Measurements from ENCODE around the gene ASB6. TPM values are rescaled to one million over a fixed set of nuclear protein-coding genes. Genes with fewer than 3 reads are reported as not detected.

ASB6 gene
- total RNA-seq, 1 donor from 2014 or later = 22.4 TPM

DNA sequence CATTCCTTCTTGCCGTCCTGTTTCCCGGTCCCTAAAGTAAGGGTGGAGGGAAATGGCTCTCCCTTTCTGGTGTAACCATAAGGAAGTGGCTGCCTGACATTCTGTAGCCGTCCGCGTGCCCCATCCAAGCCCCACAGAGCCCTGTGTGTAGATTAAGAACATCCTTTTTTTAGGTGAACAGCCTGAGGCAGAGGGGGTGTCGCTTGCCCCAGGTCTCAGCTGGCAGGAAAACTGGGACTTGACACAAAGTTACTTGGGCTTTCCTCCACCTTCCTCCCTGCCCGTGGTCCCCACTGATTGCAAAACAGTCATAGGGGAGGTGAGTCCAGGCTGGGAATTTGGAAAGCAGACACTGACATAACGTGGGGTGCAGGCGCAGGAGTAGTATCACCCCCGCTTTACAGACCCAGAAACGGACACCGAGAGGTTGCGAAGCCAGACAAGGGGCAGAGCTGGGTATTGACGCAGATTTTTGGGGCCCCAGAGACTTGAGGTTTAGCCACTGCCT is 43.8 kb downstream of the ASB6 start:
- peak overlapping the region; percentile 72 for H3K4me3 Mint-ChIP-seq
- no peaks in the 10 kb centered on the region for H3K27me3 Mint-ChIP-seq
- H3K9me3 Mint-ChIP-seq = no peaks in the 10 kb centered on the region
- peaks cover 44% of the 10 kb centered on the region for H3K4me1 Mint-ChIP-seq (ENCODE audit: unreplicated experiment)
- DNase-seq (ENCODE audit: extremely low spot score, unreplicated experiment) = no peak
- no peaks in the 10 kb centered on the region for H3K36me3 Mint-ChIP-seq
- H3K27ac Mint-ChIP-seq = peak overlapping the region; percentile 83
- TF ChIP-seq, protein P1, sequence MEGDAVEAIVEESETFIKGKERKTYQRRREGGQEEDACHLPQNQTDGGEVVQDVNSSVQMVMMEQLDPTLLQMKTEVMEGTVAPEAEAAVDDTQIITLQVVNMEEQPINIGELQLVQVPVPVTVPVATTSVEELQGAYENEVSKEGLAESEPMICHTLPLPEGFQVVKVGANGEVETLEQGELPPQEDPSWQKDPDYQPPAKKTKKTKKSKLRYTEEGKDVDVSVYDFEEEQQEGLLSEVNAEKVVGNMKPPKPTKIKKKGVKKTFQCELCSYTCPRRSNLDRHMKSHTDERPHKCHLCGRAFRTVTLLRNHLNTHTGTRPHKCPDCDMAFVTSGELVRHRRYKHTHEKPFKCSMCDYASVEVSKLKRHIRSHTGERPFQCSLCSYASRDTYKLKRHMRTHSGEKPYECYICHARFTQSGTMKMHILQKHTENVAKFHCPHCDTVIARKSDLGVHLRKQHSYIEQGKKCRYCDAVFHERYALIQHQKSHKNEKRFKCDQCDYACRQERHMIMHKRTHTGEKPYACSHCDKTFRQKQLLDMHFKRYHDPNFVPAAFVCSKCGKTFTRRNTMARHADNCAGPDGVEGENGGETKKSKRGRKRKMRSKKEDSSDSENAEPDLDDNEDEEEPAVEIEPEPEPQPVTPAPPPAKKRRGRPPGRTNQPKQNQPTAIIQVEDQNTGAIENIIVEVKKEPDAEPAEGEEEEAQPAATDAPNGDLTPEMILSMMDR (conservative IDR thresholded peaks at IDR 0.05) = no peak

DNA sequence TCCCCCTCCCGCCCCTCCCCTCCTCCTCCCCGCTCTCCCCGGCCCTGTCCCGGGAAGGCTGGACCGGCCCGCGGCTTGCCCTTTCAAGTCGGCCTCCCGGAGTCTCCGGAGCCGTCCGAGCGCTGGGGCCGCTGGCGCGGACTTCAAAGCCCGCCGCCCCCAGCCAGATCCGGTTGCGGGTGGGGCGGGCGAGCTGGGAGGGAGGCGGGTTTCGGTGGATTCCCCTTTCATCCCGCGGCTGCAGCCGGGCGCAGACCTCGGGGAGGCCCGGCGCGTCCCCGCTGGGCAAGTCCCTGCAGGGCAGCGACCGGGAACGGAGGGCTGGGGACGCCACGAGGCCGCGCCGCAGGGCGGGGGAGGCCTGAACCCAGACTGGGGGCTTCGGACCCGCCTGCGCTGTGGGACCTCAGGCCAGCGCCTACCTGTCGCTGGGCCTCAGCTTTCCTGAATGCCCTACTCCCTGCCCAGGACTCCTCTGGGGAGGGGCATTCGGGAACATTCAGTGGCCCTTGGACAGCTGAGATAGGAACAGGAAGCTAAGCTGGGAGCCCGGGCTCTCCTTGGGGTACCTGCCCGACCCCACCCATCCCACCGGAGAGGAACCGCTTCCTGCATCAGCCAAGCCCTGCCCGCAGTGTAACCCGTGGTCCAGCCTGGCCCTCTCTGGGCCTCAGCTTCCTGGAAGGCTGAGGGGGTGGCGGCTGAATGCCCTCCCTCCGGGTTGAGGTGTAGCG is 44.4 kb downstream of the ASB6 start:
- Mint-ChIP-seq H3K4me1 (ENCODE audit: unreplicated experiment) (peaks cover 49% of the 10 kb centered on the region), H3K27ac (peak overlapping the region; percentile 83), H3K9me3 (no peaks in the 10 kb centered on the region), H3K27me3 (no peaks in the 10 kb centered on the region), H3K36me3 (no peaks in the 10 kb centered on the region), H3K4me3 (peak overlapping the region; percentile 72)
- TF ChIP-seq, protein P1 (conservative IDR thresholded peaks at IDR 0.05) = no peak
- DNase-seq (ENCODE audit: extremely low spot score, unreplicated experiment) = peak; percentile 83

DNA sequence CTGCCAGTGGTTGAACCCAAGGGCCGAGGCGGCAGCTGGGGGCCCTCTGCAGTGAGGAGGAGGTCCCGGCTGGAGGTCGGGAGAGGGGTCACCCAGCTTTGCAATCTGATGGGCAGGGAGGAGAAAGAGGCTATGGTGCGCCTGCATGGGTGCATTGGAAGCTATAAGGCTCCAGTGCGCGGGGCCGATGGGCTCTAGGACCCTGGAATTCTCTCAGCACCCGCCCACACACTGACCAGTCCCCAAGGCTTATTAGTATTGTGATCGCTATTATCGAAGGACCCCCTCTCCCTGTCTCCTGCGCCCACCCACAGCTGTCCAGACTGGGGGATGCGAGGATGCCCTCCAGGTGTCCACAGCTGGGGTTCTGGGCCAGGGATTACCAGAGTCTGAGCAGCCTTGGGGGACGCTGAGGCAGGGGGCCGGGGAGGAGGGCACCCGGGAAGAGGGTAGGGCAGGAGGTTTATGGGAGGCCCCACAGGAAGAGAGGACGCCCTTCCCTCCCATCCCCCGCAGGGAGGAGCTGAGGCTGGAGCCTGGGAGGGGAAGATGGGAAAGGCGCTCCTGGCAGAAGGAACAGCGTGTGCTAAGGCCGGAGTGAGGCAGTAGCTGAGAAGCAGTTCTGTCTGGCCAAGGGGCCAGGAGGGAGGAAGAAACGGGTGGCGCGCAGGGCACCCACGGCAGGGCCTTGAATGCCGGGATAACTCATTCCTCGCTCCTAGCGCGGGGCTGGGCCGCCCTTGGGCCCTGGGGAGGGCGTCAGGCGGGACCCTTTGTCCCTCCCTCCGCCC is 45.2 kb downstream of the ASB6 start:
- TF ChIP-seq, protein P1 (conservative IDR thresholded peaks at IDR 0.05) = no peak
- peak overlapping the region; percentile 84 for H3K4me3 Mint-ChIP-seq
- no peak for DNase-seq (ENCODE audit: extremely low spot score, unreplicated experiment)
- no peaks in the 10 kb centered on the region for H3K9me3 Mint-ChIP-seq
- no peaks in the 10 kb centered on the region for H3K27me3 Mint-ChIP-seq
- peak overlapping the region; percentile 35 for H3K27ac Mint-ChIP-seq
- peaks cover 55% of the 10 kb centered on the region for H3K4me1 Mint-ChIP-seq (ENCODE audit: unreplicated experiment)
- no peaks in the 10 kb centered on the region for H3K36me3 Mint-ChIP-seq

DNA sequence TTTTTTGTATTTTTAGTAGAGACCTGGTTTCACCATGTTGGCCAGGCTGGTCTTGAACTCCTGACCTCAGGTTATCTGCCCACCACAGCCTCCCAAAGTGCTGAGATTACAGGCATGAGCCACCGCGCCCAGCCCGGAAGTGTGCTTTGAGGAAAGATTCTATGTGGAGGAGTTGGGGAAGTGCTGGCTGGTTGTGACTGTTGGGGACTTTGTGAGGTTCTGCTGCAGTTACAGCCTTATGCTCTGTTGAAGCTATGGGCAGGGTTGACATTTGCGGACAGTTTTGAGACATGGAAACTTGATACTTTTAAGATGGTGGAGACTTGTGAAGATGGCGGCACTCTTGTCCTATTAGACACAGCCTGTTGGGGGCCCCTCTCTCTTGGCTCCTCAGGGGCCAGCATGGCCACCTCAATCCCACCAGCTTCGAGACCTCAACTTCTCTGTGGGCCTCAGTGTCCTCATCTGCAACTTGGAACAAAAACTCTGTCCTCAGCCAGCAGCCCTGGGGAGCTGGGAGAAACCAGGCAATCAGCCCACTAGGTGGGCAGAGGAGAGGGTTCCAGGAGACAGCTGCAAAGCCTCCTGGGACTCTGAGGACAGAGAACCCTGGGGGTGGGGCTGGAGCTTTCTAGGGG is 45.9 kb downstream of the ASB6 start:
- H3K4me1 Mint-ChIP-seq (ENCODE audit: unreplicated experiment) = peaks cover 58% of the 10 kb centered on the region
- H3K9me3 Mint-ChIP-seq = no peaks in the 10 kb centered on the region
- peak overlapping the region; percentile 35 for H3K27ac Mint-ChIP-seq
- no peaks in the 10 kb centered on the region for H3K27me3 Mint-ChIP-seq
- H3K4me3 Mint-ChIP-seq = peak overlapping the region; percentile 84
- TF ChIP-seq, protein P1 (conservative IDR thresholded peaks at IDR 0.05) = peak; percentile 32
- DNase-seq (ENCODE audit: extremely low spot score, unreplicated experiment) = no peak
- no peaks in the 10 kb centered on the region for H3K36me3 Mint-ChIP-seq

DNA sequence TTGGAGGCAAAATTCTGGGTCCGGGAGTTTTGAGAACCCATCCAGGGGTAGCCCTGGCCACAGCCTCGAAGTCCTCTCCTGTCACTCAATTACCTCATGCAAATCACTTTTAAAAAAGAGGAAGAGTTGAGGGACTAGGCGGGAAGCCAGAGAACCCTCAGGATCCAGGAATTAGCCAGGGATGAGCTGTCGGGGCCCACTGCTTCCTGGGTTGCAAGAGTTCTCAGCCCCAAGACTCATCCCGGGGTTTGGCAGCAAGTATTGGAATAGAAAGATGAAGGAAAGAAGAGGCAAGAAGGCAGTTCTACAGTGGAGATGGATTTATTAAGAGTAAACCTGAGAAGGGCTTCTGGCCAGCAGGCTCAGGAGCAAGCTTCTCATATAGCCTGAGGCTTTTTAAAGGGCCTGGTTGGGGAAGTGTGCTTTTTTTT is 46.6 kb downstream of the ASB6 start:
- no peak for DNase-seq (ENCODE audit: extremely low spot score, unreplicated experiment)
- Mint-ChIP-seq H3K36me3 (no peaks in the 10 kb centered on the region), H3K27ac (peak overlapping the region; percentile 32), H3K4me1 (ENCODE audit: unreplicated experiment) (peaks cover 57% of the 10 kb centered on the region), H3K27me3 (no peaks in the 10 kb centered on the region), H3K9me3 (no peaks in the 10 kb centered on the region), H3K4me3 (peak overlapping the region; percentile 57)
- TF ChIP-seq, protein P1 (conservative IDR thresholded peaks at IDR 0.05) = no peak

All from type B pancreatic cell (in vitro differentiated cells).